Pancreas (tissue), 10 donors: ENCODE data around the gene SLC2A5. TPM values are rescaled to one million over a fixed set of nuclear protein-coding genes. Genes with fewer than 3 reads are reported as not detected.

Experiments used
- ATAC-seq, 4 donors: fragments of 200-7000 bp; cut with Tn5 transposase; one replicate each; pipeline versions ENCODE4 v1.8.0 to v1.9.1; 2020; ENCODE audit warnings: mild to moderate bottlenecking in 4 of 4, moderate library complexity in 4 of 4
- DNase-seq, 6 donors: peaks; one replicate each; pipeline ENCODE4 v3.0.0-alpha.2; 2020
- FAIRE-seq: peaks from 2 replicates; lab custom pipeline; 2012; peaks lifted over from hg19 to GRCh38; lab: Jason Lieb, UNC
- H3K27ac ChIP-seq, 4 donors: fragments of 200-600 bp; sonication (generic); 1 replicate in 3 of 4; 2 replicates in 1 of 4; pipeline versions ENCODE4 v1.5.0 to v1.8.0; 2020
- H3K27me3 ChIP-seq, 4 donors: fragments of 200-600 bp; one replicate each; pipeline ENCODE4 v1.8.0; 2021
- H3K36me3 ChIP-seq, 3 donors: fragments of 200-600 bp; sonication (generic) in 1 of 3; one replicate each; pipeline versions ENCODE4 v1.5.0 to v1.8.0; 2020 to 2021
- H3K4me1 ChIP-seq, 3 donors: fragments of 200-600 bp; one replicate each; pipeline ENCODE4 v1.8.0; 2021
- H3K4me3 ChIP-seq, 4 donors: fragments of 200-600 bp; sonication (generic) in 2 of 4; one replicate each; pipeline versions ENCODE4 v1.5.0 to v1.8.0; 2020 to 2021
- H3K9me3 ChIP-seq, 4 donors: fragments of 200-600 bp; one replicate each; pipeline ENCODE4 v1.8.0; 2021
- WGBS, 2 donors: extraction: QIAGEN DNeasy Blood & Tissue Kit; methylation state at CpG; one replicate each; pipeline ENCODE4 v1.1.7; 2013; 5-methylcytosine and 5-hydroxymethylcytosine counted together
- intact Hi-C, 3 donors: fragments of 100-400 bp; cut with DNase I; formaldehyde crosslinking; loops; one replicate each; pipeline versions ENCODE4 v1.11.1 to v1.14.2; 2022
- polyA plus RNA-seq, 2 donors: library from polyadenylated mRNA; stranded (reverse); fragments of 200-250 nt; gene quantifications; one replicate each; pipeline ENCODE4 v1.2.3, GENCODE V29; 2013
- total RNA-seq, 6 donors: library from RNA; stranded (reverse); fragmentation: NEBNext Ultra II Directional in 4 of 6; extraction: Animal tissue kit (Norgen Biotek cat#: 25700) in 4 of 6; gene quantifications; one replicate each; pipeline versions ENCODE4 v1.2.1 to v1.2.4, GENCODE V29; 2021 to 2023
- TF ChIP-seq, protein P1 (sequence below), 4 donors: fragments of 200-600 bp; sonication (generic) in 3 of 4; IDR thresholded peaks; one replicate each; pipeline versions ENCODE4 v1.5.0 to v1.8.0; 2021; ENCODE audit warnings: antibody characterized with exemption in 4 of 4
- donor health status: healthy with polysubstance abuse.
- donor health status: DM: no; HTN: no; CAD: no; lungs with moderate emphysema.
- donor health status: DM: no; HTN: no; CAD: no.
- donor health status: control.
- donor health status: control.
- donor health status: Bipolar disorder and iron deficiency.
- donor health status: DM: yes; HTN: yes; CAD: no.
- donor health status: DM: no; HTN: no; CAD: no.
- donor health status: DM: no; HTN: no; CAD: no.
- donor health status: DM: yes; HTN: yes; CAD: no.

Gene SLC2A5
- total and polyA plus RNA-seq, 8 donors, result 0.14 to 4.4 (median 0.53) TPM

DNA sequence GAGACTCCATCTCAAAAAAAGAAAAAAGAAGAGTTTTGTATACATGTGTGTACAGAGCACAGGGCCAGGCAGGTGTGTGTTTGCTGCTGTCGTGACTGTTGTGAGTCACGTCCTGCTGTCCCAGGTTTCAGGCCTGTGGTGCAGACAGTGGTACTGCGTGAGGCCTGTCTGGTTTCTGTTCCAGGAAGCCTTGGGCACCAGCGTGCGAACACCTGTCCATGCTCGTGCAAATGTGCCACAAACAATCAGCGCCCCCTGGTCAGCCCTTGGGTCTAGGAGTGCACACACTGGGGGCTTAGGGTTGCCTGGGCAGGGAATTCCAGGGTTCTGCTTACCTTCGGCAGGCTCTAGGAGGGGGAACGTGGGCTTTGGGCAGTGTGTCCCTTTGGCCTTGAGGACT lies 42.5 kb upstream of the SLC2A5 start:
- Histone ChIP-seq H3K36me3 (no peaks in the 10 kb centered on the region), H3K27ac (no peak overlapping the region), H3K4me3 (no peak overlapping the region), H3K9me3 (no peaks in the 10 kb centered on the region), H3K27me3 (no peaks in the 10 kb centered on the region), H3K4me1 (no peaks in the 10 kb centered on the region)
- WGBS, 2 donors, result 92 to 93% methylated on average over 9 of the region's 9 CpGs
- intact Hi-C loops, result loop anchor here in 2 of 3 donors (5.0 kb wide), 1 partner anchor 85 kb away; no protein-coding TSS in a partner anchor
- DNase-seq, result no peak
- TF ChIP-seq, protein P1, sequence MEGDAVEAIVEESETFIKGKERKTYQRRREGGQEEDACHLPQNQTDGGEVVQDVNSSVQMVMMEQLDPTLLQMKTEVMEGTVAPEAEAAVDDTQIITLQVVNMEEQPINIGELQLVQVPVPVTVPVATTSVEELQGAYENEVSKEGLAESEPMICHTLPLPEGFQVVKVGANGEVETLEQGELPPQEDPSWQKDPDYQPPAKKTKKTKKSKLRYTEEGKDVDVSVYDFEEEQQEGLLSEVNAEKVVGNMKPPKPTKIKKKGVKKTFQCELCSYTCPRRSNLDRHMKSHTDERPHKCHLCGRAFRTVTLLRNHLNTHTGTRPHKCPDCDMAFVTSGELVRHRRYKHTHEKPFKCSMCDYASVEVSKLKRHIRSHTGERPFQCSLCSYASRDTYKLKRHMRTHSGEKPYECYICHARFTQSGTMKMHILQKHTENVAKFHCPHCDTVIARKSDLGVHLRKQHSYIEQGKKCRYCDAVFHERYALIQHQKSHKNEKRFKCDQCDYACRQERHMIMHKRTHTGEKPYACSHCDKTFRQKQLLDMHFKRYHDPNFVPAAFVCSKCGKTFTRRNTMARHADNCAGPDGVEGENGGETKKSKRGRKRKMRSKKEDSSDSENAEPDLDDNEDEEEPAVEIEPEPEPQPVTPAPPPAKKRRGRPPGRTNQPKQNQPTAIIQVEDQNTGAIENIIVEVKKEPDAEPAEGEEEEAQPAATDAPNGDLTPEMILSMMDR (IDR thresholded peaks at IDR 0.05), result no peak
- FAIRE-seq, result no peak
- ATAC-seq, result no peak

DNA sequence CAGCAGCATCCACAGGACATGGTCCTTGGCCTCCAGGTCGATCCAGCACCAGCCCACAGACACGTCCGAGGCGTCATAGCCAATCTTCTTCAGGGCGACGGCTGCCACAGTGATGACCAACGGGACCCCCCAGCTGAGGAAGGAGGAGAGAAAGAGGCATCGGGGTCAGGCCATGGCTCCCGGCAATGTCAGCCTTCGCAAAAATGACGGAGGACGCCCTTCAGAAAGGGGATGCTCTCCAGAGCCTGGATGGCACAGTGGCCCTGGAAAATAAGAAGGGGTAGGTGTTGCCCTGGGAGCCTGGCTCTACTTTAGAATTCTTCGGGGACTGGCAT lies 41.9 kb upstream of the SLC2A5 start:
- TF ChIP-seq, protein P1 (IDR thresholded peaks at IDR 0.05), result no peak
- DNase-seq (no peak), FAIRE-seq (no peak), ATAC-seq (no peak)
- Histone ChIP-seq H3K9me3 (no peaks in the 10 kb centered on the region), H3K4me1 (no peaks in the 10 kb centered on the region), H3K36me3 (no peaks in the 10 kb centered on the region), H3K27ac (no peak overlapping the region), H3K4me3 (no peak overlapping the region), H3K27me3 (no peaks in the 10 kb centered on the region)
- 79 to 84% methylated on average over 13 of the region's 13 CpGs for WGBS, 2 donors
- intact Hi-C loops, result loop anchor here in 2 of 3 donors (5.0 kb wide), 1 partner anchor 86 kb away; no protein-coding TSS in a partner anchor

DNA sequence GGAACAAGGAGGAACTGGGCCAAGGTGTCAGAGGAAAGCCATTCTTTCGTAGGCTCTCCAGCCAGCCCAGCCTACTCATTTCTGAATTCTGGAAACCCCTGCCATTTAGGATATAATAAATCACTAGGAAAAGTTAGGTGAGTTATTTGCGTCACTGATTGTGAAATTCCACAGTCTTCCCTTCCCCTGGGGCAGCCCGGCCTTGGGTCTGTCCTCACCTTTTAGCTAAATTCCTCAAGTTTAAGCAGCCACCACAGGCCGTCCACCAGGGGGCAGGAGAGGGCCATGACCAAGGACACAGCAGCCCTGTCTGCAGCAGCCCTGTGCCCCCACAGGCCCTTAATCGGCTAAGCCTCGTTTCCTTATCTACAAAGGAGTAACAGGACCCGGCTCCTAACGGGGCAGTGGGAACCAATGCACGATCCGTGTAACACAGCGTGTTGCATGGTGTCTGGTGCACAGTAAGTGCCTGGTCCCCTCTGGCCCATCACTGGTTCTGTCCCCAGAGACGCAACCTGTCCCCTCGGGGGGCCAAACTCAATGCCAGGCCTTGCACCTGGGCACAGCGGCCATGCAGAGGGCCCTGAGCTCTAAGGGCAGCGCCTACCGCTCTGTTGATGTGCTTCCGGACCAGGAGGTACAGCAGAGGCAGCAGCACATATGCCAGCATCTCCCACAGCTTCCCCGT lies 41.4 kb upstream of the SLC2A5 start:
- DNase-seq, result peak; percentile 86 to 98 (median 94)
- no peak for FAIRE-seq
- no peaks in the 10 kb centered on the region for H3K4me1 ChIP-seq
- TF ChIP-seq, protein P1 (IDR thresholded peaks at IDR 0.05), result peak; percentile 82 to 91 (median 88)
- ATAC-seq, result peak; percentile 90 to 97 (median 95)
- H3K4me3 ChIP-seq, result no peak overlapping the region
- no peaks in the 10 kb centered on the region for H3K27me3 ChIP-seq
- intact Hi-C loops, result loop anchor here in 2 of 3 donors (5.0 kb wide), 1 partner anchor 86 kb away; no protein-coding TSS in a partner anchor
- H3K9me3 ChIP-seq, result no peaks in the 10 kb centered on the region
- 32 to 40% methylated on average over 18 of the region's 18 CpGs for WGBS, 2 donors
- peak overlapping the region in 1 of 4 donors; percentile 64 for H3K27ac ChIP-seq
- no peaks in the 10 kb centered on the region for H3K36me3 ChIP-seq

DNA sequence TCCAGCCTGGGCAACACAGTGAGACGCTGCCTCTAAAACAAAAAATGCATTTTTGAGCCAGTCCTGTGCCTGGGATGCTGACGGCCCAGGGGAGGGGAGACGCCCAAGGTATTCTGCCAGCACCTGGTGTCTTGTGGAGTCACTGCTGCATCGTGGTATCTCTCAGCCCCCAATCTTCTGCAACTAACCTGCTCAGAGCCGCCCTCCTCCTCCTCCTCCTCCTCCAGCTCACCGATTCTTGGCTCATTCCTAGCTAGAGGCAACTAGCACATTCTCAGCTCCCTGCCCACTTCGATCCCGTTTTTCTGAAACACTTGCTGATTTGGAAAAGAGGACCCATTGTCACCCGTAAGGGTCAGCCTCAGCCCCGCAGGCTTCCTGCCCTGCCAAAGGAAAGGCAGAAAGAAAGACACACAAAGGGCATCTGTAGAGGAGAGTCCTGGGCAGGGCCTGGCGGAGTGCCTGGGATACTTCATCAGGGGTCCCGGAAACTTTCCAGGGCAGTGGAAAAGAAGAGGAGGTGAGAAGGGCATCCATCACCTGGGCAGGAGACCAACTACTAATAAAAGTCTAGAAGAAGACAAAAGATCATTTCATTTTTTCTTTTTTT lies 38.7 kb upstream of the SLC2A5 start:
- intact Hi-C loops, result loop anchor here in 1 of 3 donors (10.0 kb wide), 1 partner anchor 193 kb away; no protein-coding TSS in a partner anchor
- no peak for DNase-seq
- TF ChIP-seq, protein P1 (IDR thresholded peaks at IDR 0.05), result no peak
- WGBS, 2 donors, result 93 to 94% methylated on average over 12 of the region's 12 CpGs
- no peak for ATAC-seq
- FAIRE-seq, result no peak
- no peaks in the 10 kb centered on the region for H3K9me3 ChIP-seq
- no peaks in the 10 kb centered on the region for H3K27me3 ChIP-seq
- no peak overlapping the region for H3K4me3 ChIP-seq
- H3K4me1 ChIP-seq, result no peaks in the 10 kb centered on the region
- no peak overlapping the region for H3K27ac ChIP-seq
- peaks cover 0 to 13% (median 0%) of the 10 kb centered on the region in 3 donors for H3K36me3 ChIP-seq
